Ascending aorta (tissue), 2 donors: ENCODE results near the gene FBXO7. TPM values are rescaled to one million over a fixed set of nuclear protein-coding genes. Genes with fewer than 3 reads are reported as not detected.

Experiments used
- DNase-seq, 2 donors: peaks; one replicate each; pipeline ENCODE4 v3.0.0-alpha.2; 2019; ENCODE audit warnings: low spot score in 2 of 2
- H3K27ac ChIP-seq, 2 donors: fragments of 200-600 bp; sonication (generic); one replicate each; pipeline ENCODE4 v1.5.1; 2016 to 2017; ENCODE audit warnings: mild to moderate bottlenecking in 1 of 2
- H3K27me3 ChIP-seq: fragments of 200-600 bp; sonication (generic); one replicate; pipeline ENCODE4 v1.5.1; 2017
- H3K36me3 ChIP-seq, 2 donors: fragments of 200-600 bp; sonication (generic); one replicate each; pipeline ENCODE4 v1.5.1; 2016
- H3K4me1 ChIP-seq, 2 donors: fragments of 200-600 bp; sonication (generic); one replicate each; pipeline ENCODE4 v1.5.1; 2016 to 2017; ENCODE audit warnings: mild to moderate bottlenecking in 1 of 2
- H3K4me3 ChIP-seq, 2 donors: fragments of 200-600 bp; sonication (generic); one replicate each; pipeline ENCODE4 v1.5.1; 2016 to 2017; ENCODE audit warnings: mild to moderate bottlenecking in 1 of 2
- H3K9me3 ChIP-seq, 2 donors: fragments of 200-600 bp; sonication (generic); one replicate each; pipeline ENCODE4 v1.5.1; 2016
- CTCF ChIP-seq, 3 experiments: fragments of 200-600 bp in 2 of 3; fragments of 450-650 bp in 1 of 3; sonication (generic) in 2 of 3; IDR thresholded peaks; one replicate each; pipeline ENCODE4 v1.5.1; 2016 to 2019; ENCODE audit warnings: antibody characterized with exemption in 3 of 3, mild to moderate bottlenecking in 1 of 3, moderate library complexity in 1 of 3
- intact Hi-C: fragments of 100-400 bp; cut with DNase I; formaldehyde crosslinking; loops from one replicate; pipeline ENCODE4 v1.15.1; 2023
- total RNA-seq: library from RNA; depleted of rRNA; stranded (reverse); fragments of >200 nt; gene quantifications from one replicate; pipeline ENCODE4 v1.1.0, GENCODE V29; 2016

The FBXO7 gene
- total RNA-seq, 1 donor from 2014 or later = 47.0 TPM

- Histone ChIP-seq H3K4me1 (no peaks in the 10 kb centered on the region), H3K36me3 (peaks cover 39 to 86% of the 10 kb centered on the region in 2 donors), H3K27ac (no peak overlapping the region), H3K9me3 (no peaks in the 10 kb centered on the region), H3K27me3 (no peaks in the 10 kb centered on the region), H3K4me3 (no peak overlapping the region)
- TF ChIP-seq CTCF (IDR thresholded peaks at IDR 0.05) = no peak
- no peak for DNase-seq
- intact Hi-C loops = no loop called here
Observed at GRCh38 chr22:32489377-32489776, 14.8 kb downstream of the FBXO7 start.

DNA sequence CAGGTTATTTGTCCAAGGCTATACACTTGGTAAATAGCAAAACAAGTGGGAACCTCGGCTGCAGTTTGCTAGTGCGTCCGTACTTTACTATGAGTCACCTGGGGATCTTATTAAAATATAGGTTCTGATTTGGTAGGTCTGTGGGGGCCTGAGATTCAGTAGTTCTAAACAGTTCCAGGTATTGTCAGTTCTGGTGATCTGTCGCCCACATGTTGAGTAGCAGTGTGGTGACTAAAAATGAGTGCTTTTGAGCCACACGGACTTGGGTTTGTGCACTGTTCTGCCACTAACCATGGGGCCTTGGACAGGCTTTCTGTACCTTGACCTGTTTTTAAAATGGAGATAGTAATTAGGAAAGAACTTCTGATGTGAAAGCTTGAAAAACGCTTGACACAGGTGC, 15.7 kb downstream of the FBXO7 start:
- Histone ChIP-seq H3K27me3 (no peaks in the 10 kb centered on the region), H3K36me3 (peaks cover 37 to 85% of the 10 kb centered on the region in 2 donors), H3K4me3 (no peak overlapping the region), H3K4me1 (no peaks in the 10 kb centered on the region), H3K27ac (no peak overlapping the region), H3K9me3 (no peaks in the 10 kb centered on the region)
- intact Hi-C loops = no loop called here
- no peak for TF ChIP-seq CTCF (IDR thresholded peaks at IDR 0.05)
- DNase-seq = no peak

DNA sequence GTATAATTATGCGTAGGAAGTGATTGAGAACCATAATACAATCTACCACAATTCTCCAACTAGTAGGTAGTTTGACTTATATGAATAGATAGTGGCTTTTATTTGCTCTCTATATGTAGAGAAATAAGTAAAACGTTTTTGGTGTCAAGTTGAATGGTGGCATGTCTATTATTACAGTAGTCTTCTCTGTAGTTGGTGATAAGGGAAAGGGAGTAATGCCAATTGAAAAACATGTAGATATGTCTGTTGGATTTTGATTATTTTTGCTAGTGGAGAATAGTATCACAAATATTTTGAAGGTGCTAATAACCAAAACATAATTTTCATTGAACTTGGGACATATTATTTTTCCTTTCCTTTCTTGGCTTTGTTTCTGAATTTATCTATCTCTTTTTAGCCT, 17.5 kb downstream of the FBXO7 start:
- intact Hi-C loops = no loop called here
- peaks cover 40 to 86% of the 10 kb centered on the region in 2 donors for H3K36me3 ChIP-seq
- TF ChIP-seq CTCF (IDR thresholded peaks at IDR 0.05) = no peak
- no peaks in the 10 kb centered on the region for H3K4me1 ChIP-seq
- no peaks in the 10 kb centered on the region for H3K9me3 ChIP-seq
- no peak overlapping the region for H3K27ac ChIP-seq
- H3K27me3 ChIP-seq = no peaks in the 10 kb centered on the region
- no peak overlapping the region for H3K4me3 ChIP-seq
- DNase-seq = no peak

GRCh38 chr22:32493551-32493950, 18.9 kb downstream of the FBXO7 start:
- no peak for TF ChIP-seq CTCF (IDR thresholded peaks at IDR 0.05)
- intact Hi-C loops = no loop called here
- no peaks in the 10 kb centered on the region for H3K27me3 ChIP-seq
- no peak for DNase-seq
- H3K4me1 ChIP-seq = no peaks in the 10 kb centered on the region
- H3K4me3 ChIP-seq = no peak overlapping the region
- H3K9me3 ChIP-seq = no peaks in the 10 kb centered on the region
- H3K27ac ChIP-seq = no peak overlapping the region
- peaks cover 48 to 86% of the 10 kb centered on the region in 2 donors for H3K36me3 ChIP-seq

DNA sequence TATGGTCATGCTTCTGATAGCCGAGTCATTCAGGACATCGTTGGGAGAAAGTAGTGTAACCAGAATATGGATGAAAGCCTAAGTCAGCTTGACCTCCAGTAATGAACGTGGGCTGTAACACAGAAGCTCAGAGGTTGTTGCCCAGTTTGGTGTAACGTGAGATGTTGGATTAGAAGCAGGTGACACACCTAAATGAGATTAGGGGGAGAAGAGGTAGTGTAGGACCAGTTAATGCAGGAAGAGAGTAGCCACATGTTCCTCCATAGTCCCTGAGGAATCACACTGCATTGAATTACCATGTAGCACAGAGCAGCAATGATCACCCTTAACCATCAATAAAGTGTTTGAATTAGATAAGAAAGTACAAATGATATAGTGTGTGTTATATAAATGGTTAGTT, 20.4 kb downstream of the FBXO7 start:
- no peak for DNase-seq
- Histone ChIP-seq H3K9me3 (no peaks in the 10 kb centered on the region), H3K4me1 (no peaks in the 10 kb centered on the region), H3K27ac (no peak overlapping the region), H3K36me3 (peaks cover 48 to 86% of the 10 kb centered on the region in 2 donors), H3K27me3 (no peaks in the 10 kb centered on the region), H3K4me3 (no peak overlapping the region)
- intact Hi-C loops = no loop called here
- TF ChIP-seq CTCF (IDR thresholded peaks at IDR 0.05) = no peak

DNA sequence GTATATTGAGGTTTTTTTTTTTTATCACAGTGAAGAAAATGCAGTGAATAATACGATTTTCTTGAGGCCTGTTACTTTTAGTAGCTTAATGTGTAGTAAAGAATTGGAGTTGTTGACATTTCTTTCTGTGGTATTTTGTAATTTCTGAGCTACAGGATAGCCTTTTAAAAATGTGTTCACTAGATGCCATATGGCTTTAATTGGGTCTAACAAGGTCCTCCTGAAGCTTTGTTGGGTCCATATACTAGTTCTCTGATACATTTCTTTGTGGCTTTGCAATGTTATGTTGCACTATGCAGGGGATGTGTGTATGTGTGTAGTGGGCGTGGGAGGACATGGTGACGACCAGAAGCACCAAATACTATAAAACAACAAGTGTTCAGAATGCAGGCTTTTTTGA, 25.1 kb downstream of the FBXO7 start:
- H3K4me3 ChIP-seq = no peak overlapping the region
- H3K9me3 ChIP-seq = no peaks in the 10 kb centered on the region
- no peak for DNase-seq
- intact Hi-C loops = no loop called here
- H3K27me3 ChIP-seq = no peaks in the 10 kb centered on the region
- no peaks in the 10 kb centered on the region for H3K4me1 ChIP-seq
- peaks cover 25 to 45% of the 10 kb centered on the region in 2 donors for H3K36me3 ChIP-seq
- TF ChIP-seq CTCF (IDR thresholded peaks at IDR 0.05) = no peak
- H3K27ac ChIP-seq = no peak overlapping the region
